ENCODE results near the gene ZNF808. TPM values are rescaled to one million over a fixed set of nuclear protein-coding genes. Genes with fewer than 3 reads are reported as not detected.

ZNF808 gene
- total and polyA plus RNA-seq, 9 of the 15 experiments (the other 6 are each of a cell fraction or from before 2014, with no cell fraction given), result 3.1 to 20.1 (median 10.9) TPM

DNA sequence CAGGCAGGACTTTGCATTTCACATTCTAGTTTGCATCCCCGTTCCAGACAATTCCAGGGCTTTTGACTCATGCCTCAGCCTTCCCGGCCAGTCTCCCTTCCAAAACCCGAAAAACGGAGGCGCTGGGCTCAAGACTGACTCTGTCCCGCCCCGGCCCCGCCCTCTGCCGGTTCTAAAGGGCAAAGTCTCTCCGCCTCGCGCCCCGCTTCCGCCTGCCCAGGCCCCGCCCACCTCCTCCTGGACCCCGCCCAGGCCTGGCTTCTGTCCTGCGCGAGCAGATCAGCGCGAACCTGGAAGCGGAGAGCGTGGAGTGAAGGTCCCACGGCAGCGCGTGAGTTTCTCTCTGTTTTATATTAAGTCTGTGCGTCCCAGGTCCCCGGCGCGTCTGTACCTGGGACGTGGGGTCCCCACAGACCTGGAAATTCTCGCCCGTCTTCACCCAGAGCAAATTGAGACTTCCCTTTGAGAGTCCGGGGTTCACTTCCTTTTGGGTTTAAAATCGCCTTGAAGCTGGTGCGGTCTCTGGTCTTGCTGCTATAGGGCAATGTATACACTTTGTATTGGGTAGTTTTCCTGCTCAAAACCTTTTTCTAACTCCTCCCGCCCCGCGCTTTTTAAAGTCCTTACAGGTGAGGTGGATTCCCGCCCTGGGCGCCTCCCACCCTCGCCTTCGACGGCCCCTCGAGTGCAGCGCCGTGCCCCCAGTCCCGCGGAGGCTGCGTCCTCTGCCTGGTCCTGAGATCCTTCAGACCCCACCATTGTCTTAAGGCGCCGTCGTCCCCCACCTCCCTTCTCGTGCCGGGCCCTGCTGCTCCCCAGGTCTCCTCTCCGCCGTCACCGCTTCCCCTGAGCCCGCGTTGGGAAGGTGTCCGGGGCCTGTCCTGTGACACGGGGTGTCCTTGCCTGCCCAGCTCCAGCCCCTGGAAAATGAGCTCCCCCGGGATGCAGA is 73.8 kb downstream of the ZNF808 start (continued):
- TF ChIP-seq, protein P1, sequence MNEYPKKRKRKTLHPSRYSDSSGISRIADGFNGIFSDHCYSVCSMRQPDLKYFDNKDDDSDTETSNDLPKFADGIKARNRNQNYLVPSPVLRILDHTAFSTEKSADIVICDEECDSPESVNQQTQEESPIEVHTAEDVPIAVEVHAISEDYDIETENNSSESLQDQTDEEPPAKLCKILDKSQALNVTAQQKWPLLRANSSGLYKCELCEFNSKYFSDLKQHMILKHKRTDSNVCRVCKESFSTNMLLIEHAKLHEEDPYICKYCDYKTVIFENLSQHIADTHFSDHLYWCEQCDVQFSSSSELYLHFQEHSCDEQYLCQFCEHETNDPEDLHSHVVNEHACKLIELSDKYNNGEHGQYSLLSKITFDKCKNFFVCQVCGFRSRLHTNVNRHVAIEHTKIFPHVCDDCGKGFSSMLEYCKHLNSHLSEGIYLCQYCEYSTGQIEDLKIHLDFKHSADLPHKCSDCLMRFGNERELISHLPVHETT (CRISPR knock-in tag; conservative IDR thresholded peaks at IDR 0.05 in 1 of 2, IDR thresholded peaks at IDR 0.05 in 1 of 2), result peak in 1 of 2 experiments; percentile 67; a peak in 2 of 4 replicates
- 0 out of 2 replicates have a peak, but pooled peaks have one; percentile 31 for TF ChIP-seq CBX1 (IDR thresholded peaks at IDR 0.05; ENCODE audit: low read depth)
- no peak for TF ChIP-seq ARID1B (IDR thresholded peaks at IDR 0.05)
- TF ChIP-seq RBM22 (IDR thresholded peaks at IDR 0.05; ENCODE audit: low read depth, low read length, poor library complexity, severe bottlenecking), result peak; percentile 29
- peak in 1 of 2 experiments; percentile 35; a peak in 2 of 4 replicates for TF ChIP-seq RAD21 (CRISPR knock-in tag; conservative IDR thresholded peaks at IDR 0.05 in 1 of 2, IDR thresholded peaks at IDR 0.05 in 1 of 2)
- no peak for TF ChIP-seq MEF2D (tag; conservative IDR thresholded peaks at IDR 0.05; ENCODE audit: low read depth)
- TF ChIP-seq ELF1 (tag; IDR thresholded peaks at IDR 0.05), result peak; percentile 85
- TF ChIP-seq MECOM (CRISPR knock-in tag; IDR thresholded peaks at IDR 0.05), result no peak
- TF ChIP-seq EGR1 (conservative IDR thresholded peaks at IDR 0.05), result 0 out of 2 replicates have a peak, but pooled peaks have one; percentile 19
- no peak for TF ChIP-seq ZNF253 (CRISPR knock-in tag; conservative IDR thresholded peaks at IDR 0.05)
- TF ChIP-seq ZNF274 (IDR thresholded peaks at IDR 0.05; ENCODE audit: borderline replicate concordance, low read depth, low read length), result no peak
- TF ChIP-seq KHSRP (IDR thresholded peaks at IDR 0.05), result no peak
- no peak for TF ChIP-seq ZNF146 (CRISPR knock-in tag; IDR thresholded peaks at IDR 0.05; ENCODE audit: unreplicated experiment)
- TF ChIP-seq GABPA (tag; conservative IDR thresholded peaks at IDR 0.05; ENCODE audit: low read depth), result peak; percentile 52
- TF ChIP-seq ZBTB26 (CRISPR knock-in tag; IDR thresholded peaks at IDR 0.05), result no peak
- no peak for TF ChIP-seq ETS2 (tag; IDR thresholded peaks at IDR 0.05; ENCODE audit: borderline replicate concordance, poor library complexity, severe bottlenecking)
- no peak for TF ChIP-seq ZNF197 (CRISPR knock-in tag; IDR thresholded peaks at IDR 0.05; ENCODE audit: low read depth)
- no peak for TF ChIP-seq CEBPZ (IDR thresholded peaks at IDR 0.05; ENCODE audit: borderline replicate concordance, low read depth, low read length)
- peak; percentile 75; the same call in 1 of the 2 replicates for TF ChIP-seq PHF8 (IDR thresholded peaks at IDR 0.05; ENCODE audit: borderline replicate concordance, low read length)
- no peak for TF ChIP-seq FOXK1 (CRISPR knock-in tag; IDR thresholded peaks at IDR 0.05; ENCODE audit: borderline replicate concordance)
